ENCODE data around the gene NUP210L. TPM values are rescaled to one million over a fixed set of nuclear protein-coding genes. Genes with fewer than 3 reads are reported as not detected.

NUP210L gene
- total RNA-seq, 1 donor from 2014 or later = under 0.01 TPM

DNA sequence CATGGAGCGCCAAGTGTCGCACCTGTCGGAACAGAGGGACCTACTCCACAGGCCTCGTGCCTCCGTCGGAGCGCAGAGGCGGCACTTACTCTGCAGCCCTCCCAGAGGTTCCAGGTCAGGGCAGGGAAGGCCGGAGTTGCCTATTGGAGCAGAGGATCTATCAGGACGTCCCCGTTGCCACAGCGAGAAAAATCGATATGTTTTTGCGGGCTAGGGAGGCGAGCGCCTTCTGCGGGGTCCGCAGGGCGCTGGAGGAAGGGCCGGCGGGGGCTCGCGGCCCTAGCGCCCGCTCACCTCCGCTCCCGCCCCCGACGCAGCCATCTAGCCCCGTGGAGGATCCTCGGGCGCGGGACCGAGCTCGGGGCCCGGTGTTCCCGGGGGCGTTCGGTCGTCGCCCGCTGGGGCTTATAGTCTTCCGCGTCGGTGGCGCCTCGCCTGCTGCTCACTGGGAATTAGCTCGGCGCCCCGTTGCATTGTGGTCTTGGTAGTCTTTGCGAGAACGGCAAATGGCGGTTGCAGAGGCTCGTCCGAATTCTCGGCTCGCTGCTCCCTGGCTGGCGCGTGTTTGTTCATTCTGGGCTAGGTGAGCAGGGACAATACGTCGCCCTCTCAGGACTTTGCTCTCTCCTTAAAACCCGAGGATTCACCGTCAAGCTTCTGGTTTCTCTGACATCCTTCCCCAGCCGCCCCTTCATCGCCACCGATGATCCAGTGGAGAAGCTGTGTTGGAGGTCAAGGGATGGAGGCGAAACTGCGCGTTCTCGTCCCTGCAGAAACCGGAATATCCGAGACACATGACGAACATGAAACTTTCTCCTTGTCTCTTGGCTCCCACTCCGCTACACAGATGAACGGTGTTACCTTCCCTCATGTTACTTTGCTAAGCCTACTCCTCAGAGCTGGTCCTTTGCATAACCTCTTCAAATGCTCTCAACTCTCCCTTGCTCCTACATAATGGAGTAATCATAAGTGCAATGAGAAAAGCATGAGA lies 177.3 kb downstream of the NUP210L start, which contains the start of gene JTB:
JTB (minus strand) TSS at position 425 of the 991 bp plus-strand sequence; CDS start at position 3, 422 bp downstream.
- Histone ChIP-seq H3K4me3 (ENCODE audit: low read length in 3 of 3) (peak within 1 kb of the TSS; percentile 83 to 95 (median 84)), H3K9ac (ENCODE audit: low read depth in 1 of 3, low read length in 3 of 3) (peak within 1 kb of the TSS; percentile 91 to 99 (median 97)), H3K9me3 (ENCODE audit: control insufficient read depth in 3 of 3, low read length in 3 of 3) (no peaks in the 10 kb centered on the region), H3K36me3 (ENCODE audit: control insufficient read depth in 3 of 3, insufficient read depth in 3 of 3, low read length in 3 of 3) (peaks cover 20 to 34% (median 26%) of the 10 kb centered on the region in 3 donors), H3K4me1 (ENCODE audit: control insufficient read depth in 3 of 3, insufficient read depth in 3 of 3, low read length in 3 of 3) (peaks cover 21 to 26% (median 26%) of the 10 kb centered on the region in 3 donors), H3K27me3 (ENCODE audit: control insufficient read depth in 3 of 3, insufficient read depth in 3 of 3, low read length in 3 of 3) (no peaks in the 10 kb centered on the region), H3K27ac (ENCODE audit: low read depth, low read length) (peak within 1 kb of the TSS; percentile 89)

DNA sequence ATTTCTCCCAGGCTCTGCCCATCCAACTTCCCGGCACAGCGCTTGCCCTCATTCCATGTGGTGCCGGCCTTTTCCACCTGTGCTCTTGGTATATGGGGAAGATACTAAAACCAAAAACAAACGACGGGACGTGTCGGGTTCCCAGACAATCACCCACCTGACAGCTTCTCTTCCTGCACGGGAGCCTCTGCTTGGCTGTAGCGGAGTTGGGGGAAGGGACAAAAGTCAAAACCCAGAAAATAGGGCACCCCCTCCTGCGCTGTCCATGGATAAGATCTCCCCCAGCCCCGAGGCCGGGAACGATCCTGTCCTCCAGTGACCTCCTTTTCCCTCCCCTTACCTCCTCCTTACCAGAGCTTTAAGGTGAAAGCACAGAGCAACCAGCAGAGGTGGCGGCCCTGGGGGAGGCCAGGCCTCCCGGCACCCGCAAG lies 178.0 kb downstream of the NUP210L start:
- no peaks in the 10 kb centered on the region for H3K9me3 ChIP-seq (ENCODE audit: control insufficient read depth in 3 of 3, low read length in 3 of 3)
- H3K36me3 ChIP-seq (ENCODE audit: control insufficient read depth in 3 of 3, insufficient read depth in 3 of 3, low read length in 3 of 3) = peaks cover 20 to 31% (median 30%) of the 10 kb centered on the region in 3 donors
- H3K27ac ChIP-seq (ENCODE audit: low read depth, low read length) = peak overlapping the region; percentile 89
- no peaks in the 10 kb centered on the region for H3K27me3 ChIP-seq (ENCODE audit: control insufficient read depth in 3 of 3, insufficient read depth in 3 of 3, low read length in 3 of 3)
- peaks cover 21 to 26% (median 26%) of the 10 kb centered on the region in 3 donors for H3K4me1 ChIP-seq (ENCODE audit: control insufficient read depth in 3 of 3, insufficient read depth in 3 of 3, low read length in 3 of 3)
- H3K9ac ChIP-seq (ENCODE audit: low read depth in 1 of 3, low read length in 3 of 3) = peak overlapping the region; percentile 91 to 99 (median 97)
- H3K4me3 ChIP-seq (ENCODE audit: low read length in 3 of 3) = peak overlapping the region; percentile 83 to 95 (median 84)

DNA sequence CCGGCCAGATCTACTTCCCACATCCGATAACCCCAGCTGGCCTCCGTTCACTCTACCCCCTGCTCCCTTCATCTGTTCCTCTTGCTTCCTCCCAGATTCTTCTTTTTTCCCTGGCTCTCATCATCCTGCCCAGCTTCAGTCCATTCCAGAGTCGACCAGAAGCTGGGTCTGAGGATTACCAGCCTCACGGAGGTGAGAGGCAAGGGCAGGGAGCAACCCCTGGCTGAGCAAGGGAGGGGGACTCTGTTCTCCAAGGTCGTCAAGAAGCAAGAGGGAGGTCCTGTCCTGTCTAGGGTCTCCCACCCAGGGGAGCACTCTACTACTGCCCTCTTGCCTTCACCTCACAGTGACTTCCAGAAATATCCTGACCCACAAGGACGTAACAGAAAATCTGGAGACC lies 181.3 kb downstream of the NUP210L start:
- peaks cover 20 to 31% (median 30%) of the 10 kb centered on the region in 3 donors for H3K36me3 ChIP-seq (ENCODE audit: control insufficient read depth in 3 of 3, insufficient read depth in 3 of 3, low read length in 3 of 3)
- no peak overlapping the region for H3K4me3 ChIP-seq (ENCODE audit: low read length in 3 of 3)
- no peaks in the 10 kb centered on the region for H3K9me3 ChIP-seq (ENCODE audit: control insufficient read depth in 3 of 3, low read length in 3 of 3)
- H3K4me1 ChIP-seq (ENCODE audit: control insufficient read depth in 3 of 3, insufficient read depth in 3 of 3, low read length in 3 of 3) = peaks cover 23 to 33% (median 30%) of the 10 kb centered on the region in 3 donors
- no peak overlapping the region for H3K9ac ChIP-seq (ENCODE audit: low read depth in 1 of 3, low read length in 3 of 3)
- H3K27me3 ChIP-seq (ENCODE audit: control insufficient read depth in 3 of 3, insufficient read depth in 3 of 3, low read length in 3 of 3) = no peaks in the 10 kb centered on the region
- H3K27ac ChIP-seq (ENCODE audit: low read depth, low read length) = no peak overlapping the region

DNA sequence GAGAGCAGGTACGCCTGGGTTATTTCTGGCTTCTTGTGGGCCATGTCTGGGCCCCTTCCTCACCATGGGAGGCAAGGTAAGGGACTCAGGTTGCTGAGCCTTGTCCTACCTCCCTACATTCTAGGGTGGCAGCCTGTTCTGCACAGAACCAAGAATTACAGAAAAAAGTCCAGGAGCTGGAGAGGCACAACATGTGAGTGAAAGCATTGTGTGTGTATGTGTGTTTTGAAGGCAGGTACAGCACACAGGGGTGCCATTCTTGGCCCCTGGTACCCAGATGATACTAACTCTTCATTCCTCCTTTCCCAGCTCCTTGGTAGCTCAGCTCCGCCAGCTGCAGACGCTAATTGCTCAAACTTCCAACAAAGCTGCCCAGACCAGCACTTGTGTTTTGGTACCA lies 181.8 kb downstream of the NUP210L start:
- H3K9ac ChIP-seq (ENCODE audit: low read depth in 1 of 3, low read length in 3 of 3) = no peak overlapping the region
- H3K4me3 ChIP-seq (ENCODE audit: low read length in 3 of 3) = no peak overlapping the region
- peaks cover 20 to 31% (median 30%) of the 10 kb centered on the region in 3 donors for H3K36me3 ChIP-seq (ENCODE audit: control insufficient read depth in 3 of 3, insufficient read depth in 3 of 3, low read length in 3 of 3)
- no peaks in the 10 kb centered on the region for H3K27me3 ChIP-seq (ENCODE audit: control insufficient read depth in 3 of 3, insufficient read depth in 3 of 3, low read length in 3 of 3)
- H3K4me1 ChIP-seq (ENCODE audit: control insufficient read depth in 3 of 3, insufficient read depth in 3 of 3, low read length in 3 of 3) = peaks cover 23 to 32% (median 30%) of the 10 kb centered on the region in 3 donors
- no peaks in the 10 kb centered on the region for H3K9me3 ChIP-seq (ENCODE audit: control insufficient read depth in 3 of 3, low read length in 3 of 3)
- H3K27ac ChIP-seq (ENCODE audit: low read depth, low read length) = no peak overlapping the region

DNA sequence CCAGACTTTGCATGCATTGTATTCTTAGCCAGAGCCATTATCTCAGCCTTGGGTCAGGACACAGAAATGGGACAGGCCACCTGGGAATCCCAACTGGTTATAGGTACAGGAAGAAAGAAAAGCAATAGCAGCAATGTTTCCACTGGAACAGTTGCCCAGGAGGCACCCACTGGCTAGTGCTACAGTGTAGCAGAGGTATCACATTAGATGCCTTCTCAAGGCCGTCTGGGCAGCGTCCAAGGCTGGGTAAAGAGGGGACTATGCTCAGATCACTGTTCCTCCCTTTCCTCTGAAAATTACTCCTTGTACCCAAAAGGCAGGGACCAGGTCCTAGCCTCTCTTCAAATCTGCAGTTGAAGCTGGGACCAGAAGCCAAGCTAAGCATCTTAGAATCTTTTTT lies 184.5 kb downstream of the NUP210L start:
- no peak overlapping the region for H3K4me3 ChIP-seq (ENCODE audit: low read length in 3 of 3)
- H3K27ac ChIP-seq (ENCODE audit: low read depth, low read length) = no peak overlapping the region
- H3K36me3 ChIP-seq (ENCODE audit: control insufficient read depth in 3 of 3, insufficient read depth in 3 of 3, low read length in 3 of 3) = peaks cover 14 to 24% (median 24%) of the 10 kb centered on the region in 3 donors
- no peak overlapping the region for H3K9ac ChIP-seq (ENCODE audit: low read depth in 1 of 3, low read length in 3 of 3)
- no peaks in the 10 kb centered on the region for H3K27me3 ChIP-seq (ENCODE audit: control insufficient read depth in 3 of 3, insufficient read depth in 3 of 3, low read length in 3 of 3)
- H3K4me1 ChIP-seq (ENCODE audit: control insufficient read depth in 3 of 3, insufficient read depth in 3 of 3, low read length in 3 of 3) = peaks cover 17 to 31% (median 23%) of the 10 kb centered on the region in 3 donors
- H3K9me3 ChIP-seq (ENCODE audit: control insufficient read depth in 3 of 3, low read length in 3 of 3) = no peaks in the 10 kb centered on the region

DNA sequence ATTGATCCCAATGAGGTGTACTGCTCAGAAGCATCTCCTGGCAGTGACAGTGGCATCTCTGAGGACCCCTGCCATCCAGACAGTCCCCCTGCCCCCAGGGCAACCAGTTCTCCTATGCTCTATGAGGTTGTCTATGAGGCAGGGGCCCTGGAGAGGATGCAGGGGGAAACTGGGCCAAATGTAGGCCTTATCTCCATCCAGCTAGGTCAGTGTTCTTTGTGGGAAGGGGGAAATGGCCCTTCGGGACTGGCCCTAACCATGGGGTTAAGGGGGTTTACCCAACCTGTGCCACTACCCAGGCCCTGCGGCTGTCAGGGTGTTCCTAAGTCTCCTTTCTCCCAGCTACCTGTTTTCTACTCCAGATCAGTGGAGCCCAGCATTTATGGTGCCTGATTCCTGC lies 185.9 kb downstream of the NUP210L start:
- H3K9me3 ChIP-seq (ENCODE audit: control insufficient read depth in 3 of 3, low read length in 3 of 3) = no peaks in the 10 kb centered on the region
- H3K36me3 ChIP-seq (ENCODE audit: control insufficient read depth in 3 of 3, insufficient read depth in 3 of 3, low read length in 3 of 3) = peaks cover 4 to 15% (median 14%) of the 10 kb centered on the region in 3 donors
- peak overlapping the region in 1 of 3 donors; percentile 93 for H3K4me3 ChIP-seq (ENCODE audit: low read length in 3 of 3)
- peaks cover 21 to 34% (median 27%) of the 10 kb centered on the region in 3 donors for H3K4me1 ChIP-seq (ENCODE audit: control insufficient read depth in 3 of 3, insufficient read depth in 3 of 3, low read length in 3 of 3)
- H3K9ac ChIP-seq (ENCODE audit: low read depth in 1 of 3, low read length in 3 of 3) = no peak overlapping the region
- H3K27ac ChIP-seq (ENCODE audit: low read depth, low read length) = no peak overlapping the region
- no peaks in the 10 kb centered on the region for H3K27me3 ChIP-seq (ENCODE audit: control insufficient read depth in 3 of 3, insufficient read depth in 3 of 3, low read length in 3 of 3)

DNA sequence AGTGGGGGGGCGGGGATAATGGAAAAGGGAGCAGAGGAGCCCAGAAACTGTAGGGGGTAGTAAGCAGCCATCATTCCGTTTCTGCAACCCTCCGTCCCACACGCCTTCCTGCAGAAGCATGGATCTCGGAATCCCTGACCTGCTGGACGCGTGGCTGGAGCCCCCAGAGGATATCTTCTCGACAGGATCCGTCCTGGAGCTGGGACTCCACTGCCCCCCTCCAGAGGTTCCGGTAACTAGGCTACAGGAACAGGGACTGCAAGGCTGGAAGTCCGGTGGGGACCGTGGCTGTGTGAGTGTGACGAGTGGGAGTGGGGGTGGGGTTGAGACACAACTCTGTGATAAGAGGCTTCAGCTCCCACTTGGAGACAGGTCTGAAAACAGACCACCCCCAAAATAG lies 186.5 kb downstream of the NUP210L start:
- H3K9me3 ChIP-seq (ENCODE audit: control insufficient read depth in 3 of 3, low read length in 3 of 3) = no peaks in the 10 kb centered on the region
- peaks cover 24 to 37% (median 30%) of the 10 kb centered on the region in 3 donors for H3K4me1 ChIP-seq (ENCODE audit: control insufficient read depth in 3 of 3, insufficient read depth in 3 of 3, low read length in 3 of 3)
- H3K27me3 ChIP-seq (ENCODE audit: control insufficient read depth in 3 of 3, insufficient read depth in 3 of 3, low read length in 3 of 3) = no peaks in the 10 kb centered on the region
- H3K4me3 ChIP-seq (ENCODE audit: low read length in 3 of 3) = peak overlapping the region; percentile 70 to 93 (median 83)
- H3K9ac ChIP-seq (ENCODE audit: low read depth in 1 of 3, low read length in 3 of 3) = peak overlapping the region; percentile 80 to 94 (median 92)
- peaks cover 0 to 10% (median 8%) of the 10 kb centered on the region in 3 donors for H3K36me3 ChIP-seq (ENCODE audit: control insufficient read depth in 3 of 3, insufficient read depth in 3 of 3, low read length in 3 of 3)
- peak overlapping the region; percentile 90 for H3K27ac ChIP-seq (ENCODE audit: low read depth, low read length)

DNA sequence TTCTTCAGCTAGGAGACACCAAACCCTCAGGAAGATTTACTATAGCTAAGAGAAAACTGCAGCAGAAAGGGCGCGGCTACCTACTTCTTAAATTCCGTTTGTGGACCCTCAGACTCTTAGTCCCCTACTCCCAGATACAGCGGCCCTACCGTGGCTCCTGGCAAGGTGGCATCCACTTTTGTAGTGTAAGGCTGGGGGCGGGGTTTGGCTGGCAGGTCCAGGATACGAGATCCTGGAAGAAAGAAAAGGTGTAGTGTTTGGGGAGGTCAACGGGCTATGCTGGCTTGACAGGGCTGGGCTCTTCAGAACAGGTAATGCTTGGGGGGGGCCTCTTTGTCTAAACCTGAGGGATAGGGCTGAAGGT lies 186.9 kb downstream of the NUP210L start:
- peak overlapping the region; percentile 70 to 93 (median 83) for H3K4me3 ChIP-seq (ENCODE audit: low read length in 3 of 3)
- H3K4me1 ChIP-seq (ENCODE audit: control insufficient read depth in 3 of 3, insufficient read depth in 3 of 3, low read length in 3 of 3) = peaks cover 26 to 39% (median 31%) of the 10 kb centered on the region in 3 donors
- peak overlapping the region; percentile 90 for H3K27ac ChIP-seq (ENCODE audit: low read depth, low read length)
- no peaks in the 10 kb centered on the region for H3K27me3 ChIP-seq (ENCODE audit: control insufficient read depth in 3 of 3, insufficient read depth in 3 of 3, low read length in 3 of 3)
- H3K9me3 ChIP-seq (ENCODE audit: control insufficient read depth in 3 of 3, low read length in 3 of 3) = no peaks in the 10 kb centered on the region
- H3K36me3 ChIP-seq (ENCODE audit: control insufficient read depth in 3 of 3, insufficient read depth in 3 of 3, low read length in 3 of 3) = peaks cover 0 to 7% (median 5%) of the 10 kb centered on the region in 3 donors
- peak overlapping the region; percentile 80 to 94 (median 92) for H3K9ac ChIP-seq (ENCODE audit: low read depth in 1 of 3, low read length in 3 of 3)

DNA sequence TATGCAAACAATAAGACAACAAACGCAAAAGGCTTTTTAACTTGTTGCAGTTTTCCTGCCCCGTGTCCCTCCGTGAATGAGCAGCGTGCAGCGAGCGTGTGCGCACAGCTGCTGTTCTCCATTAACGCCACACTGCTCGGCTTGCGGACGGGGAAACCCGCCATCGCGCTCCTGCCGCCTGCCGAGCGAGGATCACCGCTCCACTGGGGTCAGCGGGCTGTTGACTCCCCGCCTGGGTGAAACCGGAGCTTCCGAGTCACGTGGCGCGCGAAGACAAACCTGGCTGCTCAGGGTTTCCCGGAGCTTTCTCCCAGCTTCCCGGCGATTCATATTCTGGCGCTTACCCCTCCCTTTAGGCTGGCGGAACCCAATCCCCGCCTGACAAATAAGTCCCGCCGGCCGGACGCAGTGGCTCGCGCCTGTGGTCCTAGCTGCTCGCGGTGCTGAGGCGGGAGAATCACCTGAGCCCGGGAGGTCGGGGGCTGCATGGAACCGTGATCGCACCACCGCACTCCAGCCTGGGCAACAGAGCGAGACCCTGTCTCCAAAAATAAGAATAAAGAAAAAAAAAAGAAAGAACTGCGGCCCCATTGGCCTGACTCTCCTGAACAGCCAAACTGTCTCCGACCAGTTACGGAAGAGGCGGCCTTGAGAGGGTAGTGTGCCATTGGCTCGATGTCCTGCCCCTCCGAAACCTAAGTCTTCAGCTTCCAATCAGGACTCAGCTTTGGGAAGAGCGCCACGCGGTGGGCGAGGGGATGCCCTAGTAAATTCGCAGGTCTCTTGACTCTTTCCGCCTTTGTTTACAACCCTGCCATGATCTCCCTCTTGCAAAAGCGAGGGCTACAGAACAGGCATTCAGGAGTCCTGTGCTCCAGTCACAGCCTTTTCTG lies 187.5 kb downstream of the NUP210L start, which contains the start of gene CREB3L4:
CREB3L4 (plus strand) TSS at position 796 of the 893 bp plus-strand sequence. CDS start 624 bp downstream, outside the sequence.
- peak within 1 kb of the TSS; percentile 70 to 93 (median 83) for H3K4me3 ChIP-seq (ENCODE audit: low read length in 3 of 3)
- H3K27ac ChIP-seq (ENCODE audit: low read depth, low read length) = peak within 1 kb of the TSS; percentile 90
- H3K9ac ChIP-seq (ENCODE audit: low read depth in 1 of 3, low read length in 3 of 3) = peak within 1 kb of the TSS; percentile 80 to 94 (median 92)
- peaks cover 0 to 4% (median 2%) of the 10 kb centered on the region in 3 donors for H3K36me3 ChIP-seq (ENCODE audit: control insufficient read depth in 3 of 3, insufficient read depth in 3 of 3, low read length in 3 of 3)
- H3K4me1 ChIP-seq (ENCODE audit: control insufficient read depth in 3 of 3, insufficient read depth in 3 of 3, low read length in 3 of 3) = peaks cover 32 to 46% (median 37%) of the 10 kb centered on the region in 3 donors
- no peaks in the 10 kb centered on the region for H3K27me3 ChIP-seq (ENCODE audit: control insufficient read depth in 3 of 3, insufficient read depth in 3 of 3, low read length in 3 of 3)
- H3K9me3 ChIP-seq (ENCODE audit: control insufficient read depth in 3 of 3, low read length in 3 of 3) = no peaks in the 10 kb centered on the region
